CD4-positive, alpha-beta T cell treated with Interleukin-2 at 100 ng/mL for 4 hours (primary cell): Measurements from ENCODE around the gene SPTLC1.
"Not testable (repeated sequence)": the region's sequence is repeated elsewhere in the genome, so short reads cannot be mapped to it uniquely, and the experiment has no call there.

Experiments used
- DNase-seq: peaks from one replicate; pipeline ENCODE4 v3.0.0-alpha.2; 2020; ENCODE audit warnings: low spot score

SPTLC1 gene

DNA sequence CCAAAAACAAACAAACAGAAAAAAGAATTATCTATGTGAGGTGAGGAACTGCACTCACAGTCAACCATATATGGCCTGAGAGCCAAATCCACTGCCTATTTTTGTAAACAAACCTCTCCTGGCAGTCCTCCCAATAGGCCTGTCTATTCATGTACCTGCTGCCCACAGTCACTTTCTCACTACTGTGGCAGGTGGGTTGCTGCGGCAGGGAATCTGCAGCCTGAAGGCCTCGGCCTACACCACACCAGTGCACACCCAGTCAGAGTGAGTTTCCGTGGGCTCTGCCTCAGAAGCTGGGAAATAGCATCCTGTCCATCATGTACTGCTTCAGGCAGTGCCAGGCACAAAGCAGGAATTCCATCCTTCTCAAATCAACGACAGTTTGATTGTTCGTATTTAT lies 82.3 kb downstream of the SPTLC1 start:
- no peak for DNase-seq

DNA sequence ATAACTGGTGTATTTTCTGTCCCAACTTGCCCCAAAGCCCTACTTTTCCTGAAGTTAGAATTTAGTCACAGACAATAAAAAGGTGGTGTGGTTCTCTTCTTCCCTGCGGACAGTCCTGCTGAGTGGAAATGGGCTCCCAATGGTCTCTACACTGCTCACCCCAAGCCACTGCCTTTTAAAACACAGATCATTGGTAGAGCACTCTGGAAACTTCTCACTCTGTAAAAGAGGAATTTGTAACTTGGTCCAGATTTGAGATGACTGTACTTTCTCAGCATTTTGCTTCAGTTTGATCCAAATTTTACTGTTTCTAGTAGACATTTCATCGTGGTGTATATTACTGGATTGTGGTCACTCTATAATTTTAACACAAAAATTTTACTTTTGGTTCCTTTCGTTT lies 84.8 kb downstream of the SPTLC1 start:
- no peak for DNase-seq

DNA sequence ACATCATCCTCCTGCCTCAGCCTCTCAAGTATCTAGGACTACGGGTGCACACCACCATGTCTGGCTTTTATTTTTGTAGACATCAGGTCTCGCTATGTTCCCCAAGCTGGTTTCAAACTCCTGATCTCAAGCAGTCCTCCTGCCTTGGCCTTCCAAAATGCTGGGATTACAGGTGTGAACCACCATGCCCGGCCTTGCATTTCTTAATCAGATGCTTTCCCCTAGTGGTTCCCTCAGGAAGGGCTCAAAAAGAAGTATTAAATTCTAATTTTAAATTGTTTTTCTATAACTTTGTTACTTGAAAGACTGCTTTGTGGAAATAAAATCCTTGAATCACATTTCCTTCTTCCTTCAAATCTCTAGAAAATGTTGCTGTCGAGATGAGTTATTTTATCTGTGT lies 85.7 kb downstream of the SPTLC1 start:
- no peak for DNase-seq

DNA sequence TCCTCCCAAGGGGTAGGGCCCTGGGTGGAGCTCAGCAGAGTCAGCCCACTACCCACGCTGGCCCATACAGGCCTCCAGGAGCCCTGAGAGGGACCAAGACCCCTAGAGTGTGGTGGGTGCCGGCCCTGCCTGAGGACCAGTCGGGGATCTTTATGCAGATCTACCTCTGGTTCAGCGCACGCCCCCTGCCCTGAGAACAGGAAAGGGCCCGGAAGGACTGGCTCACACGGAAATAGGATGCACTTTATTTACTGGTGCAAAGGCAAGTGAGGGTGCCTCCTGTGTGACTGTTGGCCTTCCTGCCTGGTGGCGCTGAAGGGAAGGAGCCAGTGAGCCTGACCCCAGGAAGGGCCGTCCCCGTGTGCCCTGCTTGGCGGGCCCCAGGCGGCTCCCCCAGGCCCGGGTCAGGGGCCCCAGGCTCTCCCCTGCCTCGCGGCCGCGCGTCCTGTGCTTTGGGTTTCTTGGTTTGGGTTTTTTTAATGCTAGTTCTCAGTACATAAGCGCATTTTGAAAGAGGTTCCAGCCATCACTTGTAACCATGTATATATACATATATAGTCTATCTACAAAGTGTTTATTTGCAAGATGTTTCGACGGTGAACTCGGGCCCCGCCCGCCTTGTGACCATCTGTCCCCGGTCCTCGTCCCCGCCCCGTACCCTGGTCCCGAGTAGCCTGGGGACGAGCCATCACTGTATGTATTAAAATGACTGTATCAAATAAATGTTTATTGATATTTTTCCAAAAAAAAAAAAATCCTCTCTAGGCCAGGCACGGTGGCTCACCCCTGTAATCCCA lies 88.8 kb downstream of the SPTLC1 start:
- DNase-seq: no peak

DNA sequence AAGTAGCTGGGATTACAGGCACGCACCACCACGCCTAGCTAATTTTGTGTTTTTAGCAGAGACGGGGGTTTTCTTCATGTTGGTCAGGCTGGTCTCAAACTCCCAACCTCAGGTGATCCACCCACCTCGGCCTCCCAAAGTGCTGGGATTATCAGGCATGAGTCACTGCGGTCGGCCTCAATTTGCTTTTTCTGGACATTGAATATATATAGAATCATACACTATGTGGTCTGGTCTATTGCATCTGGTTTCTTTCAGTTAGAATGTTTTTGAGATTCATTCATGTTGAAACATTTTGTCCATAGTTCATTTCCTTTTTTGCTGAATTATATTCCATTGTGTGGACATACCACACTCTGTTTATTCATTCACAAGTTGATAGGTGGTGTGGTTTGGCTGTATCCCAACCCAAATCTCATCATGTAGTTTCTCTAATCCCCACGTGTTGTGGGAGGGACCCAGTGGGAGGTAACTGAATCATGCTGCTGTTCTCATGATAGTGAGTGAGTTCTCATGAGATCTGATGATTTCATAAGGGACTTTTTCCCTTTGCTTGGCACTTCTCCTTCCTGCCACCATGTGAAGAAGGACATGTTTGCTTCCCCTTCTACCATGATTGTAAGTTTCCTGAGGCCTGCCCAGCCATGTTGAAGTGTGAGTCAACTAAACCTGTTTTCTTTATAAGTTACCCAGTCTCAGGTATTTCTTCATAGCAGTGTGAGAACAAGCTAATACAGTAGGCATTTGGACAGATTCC lies 93.2 kb downstream of the SPTLC1 start:
- not testable (repeated sequence) for DNase-seq

DNA sequence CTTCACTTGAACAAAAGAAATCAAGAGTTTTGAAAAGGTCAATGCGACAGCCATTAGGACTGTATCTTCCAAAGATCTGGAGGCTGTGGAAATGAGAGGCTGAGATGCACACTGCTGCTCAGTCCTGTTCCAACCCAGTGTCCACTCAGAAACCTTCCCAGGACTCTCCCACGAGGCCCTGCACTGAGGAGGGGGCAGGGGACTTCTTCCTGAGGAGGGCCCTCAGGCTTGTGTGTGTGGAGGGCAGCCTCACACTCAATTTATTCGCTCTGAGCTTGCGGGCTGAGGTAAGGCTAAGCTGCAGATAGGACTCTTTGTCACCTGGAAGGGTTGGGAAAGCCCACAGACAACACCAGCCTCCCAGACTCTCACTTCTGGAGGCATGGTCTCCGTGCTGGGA lies 95.6 kb downstream of the SPTLC1 start:
- no peak for DNase-seq

DNA sequence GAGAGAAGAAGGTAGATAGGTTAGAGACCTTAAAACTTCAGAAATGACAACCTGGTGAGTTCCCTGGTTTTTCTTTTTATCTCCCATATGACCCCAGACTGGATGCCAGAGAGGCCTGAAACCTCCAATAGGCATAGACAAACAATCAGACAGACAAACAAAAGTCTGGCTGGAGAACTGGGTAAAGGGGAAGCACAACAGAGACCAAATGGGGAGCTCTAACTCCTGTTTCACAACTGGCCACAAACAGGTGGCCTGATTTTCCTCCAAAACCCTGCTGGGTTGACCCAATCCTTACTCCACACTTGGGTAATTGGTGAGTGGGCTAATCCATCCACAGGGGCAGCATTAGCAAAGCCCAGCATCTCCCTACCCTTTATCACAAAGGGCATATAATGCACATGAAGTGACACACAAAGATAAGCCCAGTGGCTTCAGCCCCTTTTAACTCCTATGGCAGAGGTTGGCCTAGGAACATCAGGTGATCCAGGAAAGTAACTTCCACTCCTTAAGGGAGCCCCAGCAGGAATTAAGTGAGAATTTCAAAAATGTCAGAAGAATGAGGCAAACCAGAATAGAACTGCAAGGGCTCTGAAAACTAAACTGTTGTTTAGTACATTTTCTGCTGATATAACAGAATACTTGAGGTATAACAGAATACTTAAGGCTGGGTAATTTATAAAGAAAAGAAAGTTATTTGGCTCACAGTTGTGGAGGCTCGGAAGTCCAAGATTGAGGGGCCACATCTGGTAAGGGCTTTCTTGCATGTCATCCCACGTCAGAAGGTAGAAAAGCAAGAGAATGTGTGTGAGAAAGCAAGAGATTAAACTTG lies 104.3 kb downstream of the SPTLC1 start:
- DNase-seq: no peak

DNA sequence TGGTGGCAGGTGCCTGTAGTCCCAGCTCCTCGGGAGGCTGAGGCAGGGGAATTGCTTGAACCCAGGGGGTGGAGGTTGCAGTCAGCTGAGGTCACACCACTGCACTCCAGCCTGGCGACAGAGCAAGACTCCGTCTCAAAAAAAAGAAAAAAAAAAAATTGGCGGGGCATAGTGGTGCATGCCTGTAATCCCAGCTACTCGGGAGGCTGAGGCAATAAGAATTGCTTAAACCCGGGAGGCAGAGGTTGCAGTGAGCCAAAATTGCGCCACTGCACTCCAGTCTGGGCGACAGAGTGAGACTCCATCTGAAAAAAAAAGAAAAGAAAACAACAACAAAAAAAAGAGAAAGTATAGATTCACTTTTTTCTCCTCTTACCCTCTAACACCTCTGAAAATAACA lies 105.0 kb downstream of the SPTLC1 start:
- not testable (repeated sequence) for DNase-seq

DNA sequence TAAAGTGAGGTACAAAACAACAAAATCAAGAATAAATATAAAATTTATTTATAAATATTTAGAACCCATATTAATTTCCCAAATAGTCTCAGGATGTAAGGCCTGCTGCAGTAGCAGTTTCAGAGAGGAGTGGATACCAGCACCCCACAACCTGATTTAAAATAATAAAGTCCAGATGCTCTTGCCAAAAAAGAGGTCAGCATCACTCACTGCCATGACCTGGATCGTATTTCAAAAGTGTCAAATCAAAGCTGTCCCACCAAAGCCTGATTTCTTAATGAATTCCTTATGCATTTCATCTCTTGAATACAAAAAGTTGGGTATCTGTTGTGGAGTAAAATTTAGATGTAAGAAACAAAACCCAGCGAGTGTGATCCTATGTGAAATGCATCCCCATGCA lies 107.2 kb downstream of the SPTLC1 start:
- DNase-seq: no peak

DNA sequence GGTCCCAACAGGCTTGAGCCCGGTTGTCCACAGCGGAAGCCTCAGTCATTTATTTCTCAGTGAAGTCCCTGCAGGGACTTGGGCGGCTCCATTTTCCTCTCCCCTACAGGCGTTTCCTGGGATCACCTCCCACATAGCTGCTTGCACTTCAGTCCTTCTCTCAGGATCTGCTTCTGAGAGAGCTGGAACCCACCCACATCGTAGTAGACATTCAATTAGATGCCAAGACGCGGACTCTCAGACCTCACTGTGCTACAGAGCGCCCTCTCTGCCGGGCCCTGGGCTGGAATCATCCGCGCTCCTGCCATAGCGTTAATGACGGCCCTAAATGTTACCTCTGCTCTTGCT lies 111.2 kb downstream of the SPTLC1 start:
- DNase-seq: no peak

DNA sequence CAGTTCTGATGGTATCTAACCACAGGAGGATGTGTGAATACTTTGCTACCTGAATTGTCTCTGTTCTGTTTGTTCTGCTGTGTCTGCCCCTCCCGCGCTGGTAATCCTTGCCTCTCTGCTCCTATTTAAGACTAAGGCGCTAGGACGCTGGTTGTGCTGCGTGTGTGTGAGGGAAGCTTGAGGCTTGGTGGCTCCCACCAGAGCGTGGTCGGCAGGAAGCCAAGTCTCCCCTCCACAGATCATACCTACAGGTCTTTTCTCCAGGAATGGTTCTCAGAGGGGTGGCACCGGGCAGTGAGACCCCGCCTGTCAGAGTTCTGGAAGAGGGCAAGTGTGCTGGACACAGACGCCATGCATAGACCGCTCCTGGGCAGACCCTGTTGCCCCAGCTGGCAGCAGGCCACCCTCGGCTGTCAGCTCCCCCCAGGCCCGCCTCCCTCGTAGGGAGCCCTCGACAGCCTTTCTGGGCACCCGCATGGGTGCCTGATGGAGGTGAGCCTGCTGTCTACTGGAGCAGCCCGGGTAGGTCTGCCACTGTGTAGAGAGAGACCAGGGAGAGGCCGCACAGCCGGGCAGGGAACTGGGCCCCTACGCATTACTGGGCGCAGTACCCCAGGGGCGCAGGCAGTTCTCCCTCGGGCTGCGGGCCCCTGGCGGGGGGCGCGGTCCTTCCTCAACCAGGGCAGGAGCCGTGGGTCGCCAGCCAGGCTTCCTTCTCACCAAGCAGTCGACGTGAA lies 111.7 kb downstream of the SPTLC1 start:
- DNase-seq: no peak

DNA sequence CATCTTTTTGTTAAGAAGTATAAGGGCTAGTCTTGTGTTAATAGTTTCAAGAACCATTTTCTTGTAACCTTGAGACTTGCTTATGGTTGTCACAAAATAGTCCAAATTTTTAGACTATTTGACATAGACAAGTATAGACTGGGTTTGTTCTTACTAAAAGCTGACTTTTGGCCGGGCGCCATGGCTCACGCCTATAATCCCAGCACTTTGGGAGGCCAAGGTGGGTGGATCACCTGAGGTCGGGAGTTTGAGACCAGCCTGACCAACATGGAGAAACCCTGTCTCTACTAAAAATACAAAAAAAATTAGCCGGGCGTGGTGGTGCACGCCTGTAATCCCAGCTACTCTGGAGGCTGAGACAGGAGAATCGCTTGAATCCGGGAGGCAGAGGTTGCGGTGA lies 113.3 kb downstream of the SPTLC1 start:
- not testable (repeated sequence) for DNase-seq

DNA sequence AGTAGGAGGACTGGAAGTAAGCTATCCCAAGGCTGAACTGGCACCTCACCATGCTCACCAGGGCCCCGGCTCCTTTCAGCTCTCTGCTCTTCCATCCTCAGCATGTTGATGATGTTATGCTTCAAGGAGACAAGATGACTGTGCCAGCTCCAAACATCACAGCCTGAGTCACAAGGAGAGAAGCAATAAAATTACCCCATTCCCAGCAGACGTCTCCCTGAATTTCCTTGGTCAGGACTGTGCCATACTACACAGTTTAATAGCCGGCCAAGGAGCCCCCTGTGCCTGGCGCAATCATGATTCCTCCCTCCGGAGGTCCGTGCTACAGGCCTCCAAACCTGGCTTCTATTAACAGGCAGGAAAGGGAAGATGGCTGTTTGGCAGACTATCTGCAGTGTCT lies 114.0 kb downstream of the SPTLC1 start:
- DNase-seq: no peak

DNA sequence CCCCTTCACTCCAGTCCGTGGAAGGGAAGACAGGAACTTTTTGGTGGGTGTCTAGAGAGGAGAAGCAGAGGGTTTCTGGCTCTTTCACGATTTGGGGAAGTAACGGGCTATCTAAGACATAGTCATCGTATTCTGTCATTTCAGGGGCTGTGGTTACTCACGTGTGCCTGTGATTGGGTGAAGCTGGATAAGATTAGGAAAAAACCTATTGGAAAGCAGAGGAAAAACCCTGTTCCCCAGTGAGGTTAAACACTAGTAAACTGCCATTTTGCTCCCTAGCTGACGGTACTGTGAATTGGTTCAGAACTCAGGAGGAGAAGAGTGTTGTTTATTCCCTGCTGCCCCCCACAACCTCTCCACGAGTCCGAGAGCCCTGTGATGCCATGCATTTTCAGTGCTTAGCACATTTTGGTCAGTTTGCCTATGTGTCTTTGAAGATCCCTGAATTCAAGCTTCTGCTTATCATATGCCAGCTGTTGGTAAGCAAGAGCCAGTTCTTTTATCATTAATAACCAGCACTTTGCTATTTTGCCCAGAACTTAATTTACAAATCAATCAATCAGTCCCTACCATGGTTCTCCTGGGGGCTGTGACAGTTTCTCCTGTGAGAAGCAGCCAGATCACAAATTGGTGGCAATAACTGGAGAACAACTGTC lies 120.1 kb downstream of the SPTLC1 start:
- no peak for DNase-seq

DNA sequence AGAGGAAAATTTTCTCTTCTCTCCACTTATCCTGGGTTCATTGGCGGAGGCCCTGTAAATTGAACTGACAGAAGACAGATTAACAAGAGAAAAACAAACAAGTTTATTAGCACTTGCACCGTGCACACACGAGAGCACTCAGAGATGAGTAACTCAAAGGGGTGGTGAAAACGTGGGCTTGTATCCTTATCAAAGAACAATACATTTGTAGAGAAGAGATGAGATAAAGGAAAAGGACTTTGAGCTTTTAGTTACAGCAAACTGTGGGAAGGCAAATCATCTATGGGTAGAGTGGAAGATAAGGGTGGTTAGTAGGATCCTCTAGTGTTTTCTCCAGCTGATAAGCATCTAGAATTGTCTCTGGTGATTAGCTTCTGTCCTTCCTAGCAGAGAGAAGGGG lies 120.8 kb downstream of the SPTLC1 start:
- no peak for DNase-seq

DNA sequence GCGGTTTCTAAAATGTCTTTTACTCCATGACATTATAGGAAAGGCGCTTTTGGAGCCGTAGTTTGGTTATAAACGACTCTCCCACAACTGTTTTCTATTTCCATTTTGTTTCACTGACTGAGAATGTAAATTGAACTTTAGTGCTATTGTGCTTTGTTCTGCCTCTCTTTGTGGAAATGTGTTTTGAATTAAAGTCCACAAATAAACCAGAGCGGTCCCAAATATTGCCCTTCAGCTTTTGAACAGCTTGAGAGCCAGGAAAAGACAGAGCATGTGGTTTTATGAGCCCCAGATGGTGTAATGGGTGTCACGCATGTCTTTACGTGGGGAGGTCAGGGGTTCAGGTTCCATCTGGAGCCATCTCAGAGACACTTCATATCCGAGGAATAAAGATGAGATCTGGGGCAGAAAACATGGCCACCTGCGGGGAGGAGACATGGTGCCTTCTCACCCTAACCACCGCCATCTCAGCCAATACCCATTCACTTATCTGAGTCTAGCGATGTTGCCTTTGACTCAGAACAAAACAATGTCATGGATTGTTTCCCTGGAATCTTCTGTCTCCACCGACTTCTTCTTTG lies 122.7 kb downstream of the SPTLC1 start:
- no peak for DNase-seq

DNA sequence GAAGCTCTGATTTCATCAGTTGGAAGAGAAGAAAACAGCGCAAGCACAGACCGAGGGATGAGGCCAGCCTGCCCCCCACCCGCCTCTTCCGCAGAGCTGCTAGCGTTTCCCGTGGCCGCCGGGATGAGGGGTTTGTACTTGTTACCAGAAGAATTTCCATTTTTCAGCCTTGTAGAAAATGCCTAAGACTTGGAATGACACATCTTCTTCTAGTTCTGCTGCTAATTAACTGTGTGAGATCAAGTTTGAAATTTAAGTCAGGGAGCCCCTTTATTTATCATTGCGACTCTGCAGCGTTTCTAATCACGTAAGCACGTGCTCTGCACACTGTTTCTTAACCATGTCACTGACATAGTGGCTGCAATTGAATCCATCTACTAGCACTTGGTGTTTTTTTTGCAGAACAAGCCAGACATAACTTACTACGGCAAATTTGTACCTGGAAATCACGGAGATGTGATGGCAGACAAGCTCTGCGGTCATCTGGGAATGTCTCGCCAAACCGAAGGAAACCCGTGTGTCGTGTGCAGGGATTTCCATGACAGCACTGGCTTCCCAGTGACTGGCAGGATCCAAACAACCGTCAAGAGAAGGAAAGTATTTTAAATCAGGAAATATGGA lies 123.4 kb downstream of the SPTLC1 start:
- DNase-seq: no peak

DNA sequence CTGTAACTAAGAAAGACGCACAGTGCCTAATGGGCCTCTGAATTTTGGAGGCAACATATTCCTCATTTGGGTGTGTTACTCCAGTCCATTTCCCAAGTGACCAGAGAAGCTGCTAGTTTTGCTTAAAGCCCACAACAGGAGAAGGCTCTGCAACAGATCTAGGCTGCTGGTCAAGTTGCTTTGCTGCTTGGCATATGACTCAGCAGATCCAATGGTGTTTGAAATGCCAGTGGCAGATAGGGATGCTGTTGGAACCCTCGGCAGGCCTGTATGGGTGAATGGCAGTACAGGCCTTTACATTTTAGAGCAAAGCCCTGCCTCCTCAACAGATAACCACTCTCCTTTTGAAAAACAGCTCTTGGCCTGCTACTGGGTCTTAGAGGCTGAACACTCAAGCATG lies 129.0 kb downstream of the SPTLC1 start:
- DNase-seq: no peak

DNA sequence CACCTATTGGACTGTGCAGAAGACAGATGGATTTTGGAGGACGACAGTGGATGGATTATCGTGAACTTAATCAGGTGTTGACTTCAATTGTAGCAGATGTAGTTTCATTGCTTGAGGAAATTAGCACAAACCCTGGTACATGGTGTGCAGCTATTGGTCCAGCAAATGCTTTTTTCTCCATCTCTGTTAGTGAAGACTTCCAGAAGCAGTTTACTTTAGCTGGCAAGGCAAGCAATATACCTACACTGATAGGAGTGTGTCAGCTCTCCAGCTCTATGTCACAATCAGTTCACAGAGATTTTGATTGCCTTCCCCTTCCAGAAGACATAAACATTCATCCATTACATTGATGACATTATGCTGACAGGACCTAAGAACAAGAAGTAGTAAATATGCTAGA lies 129.5 kb downstream of the SPTLC1 start:
- DNase-seq: no peak
